MM.1S (cell line): ENCODE data around the gene TMEM108.
"Not testable (repeated sequence)": the region's sequence is repeated elsewhere in the genome, so short reads cannot be mapped to it uniquely, and the experiment has no call there.

Source experiments
- DNase-seq: peaks from one replicate; pipeline ENCODE4 v3.0.0-alpha.2; 2015
- H2AFZ ChIP-seq: fragments of 300-600 bp; sonication (generic); 2 replicates; pipeline ENCODE4 v1.6.0; 2016; ENCODE audit warnings: antibody characterized with exemption, low read length
- H3F3A ChIP-seq: fragments of 300-600 bp; sonication (generic); 2 replicates; pipeline ENCODE4 v1.6.1; 2016; ENCODE audit warnings: mild to moderate bottlenecking, antibody characterized with exemption, low read length, moderate library complexity, mixed read lengths; ENCODE audit not compliant: insufficient read depth
- H3K27ac ChIP-seq: fragments of 300-600 bp; sonication (generic); 2 replicates; pipeline ENCODE4 v1.5.1; 2016; ENCODE audit warnings: mild to moderate bottlenecking, low read length
- H3K27me3 ChIP-seq: fragments of 300-600 bp; sonication (generic); replicated peaks from 2 replicates; pipeline ENCODE4 v1.6.0; 2016; ENCODE audit warnings: low read length; ENCODE audit not compliant: insufficient read depth
- H3K36me3 ChIP-seq: fragments of 300-600 bp; sonication (generic); replicated peaks from 2 replicates; pipeline ENCODE4 v1.6.1; 2016; ENCODE audit warnings: mild to moderate bottlenecking, low read length, mixed read lengths; ENCODE audit not compliant: insufficient read depth
- H3K4me1 ChIP-seq: fragments of 300-600 bp; sonication (generic); 2 replicates; pipeline ENCODE4 v1.6.1; 2016; ENCODE audit warnings: low read length, mixed read lengths
- H3K4me2 ChIP-seq: fragments of 300-600 bp; sonication (generic); 2 replicates; pipeline ENCODE4 v1.6.0; 2016; ENCODE audit warnings: low read depth, low read length
- H3K4me3 ChIP-seq: fragments of 300-600 bp; sonication (generic); 2 replicates; pipeline ENCODE4 v1.5.1; 2016; ENCODE audit warnings: low read length, mixed read lengths
- H3K79me2 ChIP-seq: fragments of 300-600 bp; sonication (generic); 2 replicates; pipeline ENCODE4 v1.6.1; 2016; ENCODE audit warnings: mixed run types, low read length, mixed read lengths
- H3K9ac ChIP-seq: fragments of 300-600 bp; sonication (generic); 2 replicates; pipeline ENCODE4 v1.6.1; 2016; ENCODE audit warnings: low read length, mixed read lengths
- H3K9me2 ChIP-seq: fragments of 300-600 bp; sonication (generic); replicated peaks from 2 replicates; pipeline ENCODE4 v1.6.1; 2016; ENCODE audit warnings: mild to moderate bottlenecking, low read length, mixed read lengths; ENCODE audit not compliant: insufficient read depth
- H3K9me3 ChIP-seq: fragments of 300-600 bp; sonication (generic); replicated peaks from 2 replicates; pipeline ENCODE4 v1.6.1; 2016; ENCODE audit warnings: mild to moderate bottlenecking, low read length, mixed read lengths; ENCODE audit not compliant: insufficient read depth
- H4K20me1 ChIP-seq: fragments of 300-600 bp; sonication (generic); 2 replicates; pipeline ENCODE4 v1.6.1; 2016; ENCODE audit warnings: mild to moderate bottlenecking, low read length, moderate library complexity, mixed read lengths; ENCODE audit not compliant: insufficient read depth
- EZH2 ChIP-seq: fragments of 300-600 bp; sonication (generic); optimal IDR thresholded peaks from 2 replicates; pipeline ENCODE3; 2017; ENCODE audit warnings: low read depth, mild to moderate bottlenecking, antibody characterized with exemption, low read length, mixed read lengths
- EZH2phosphoT487 ChIP-seq: fragments of 300-600 bp; sonication (generic); IDR thresholded peaks from 2 replicates; pipeline ENCODE4 v1.6.1; 2018; ENCODE audit warnings: antibody characterized with exemption, low read length
- TF ChIP-seq, protein P1 (sequence below): fragments of 300-600 bp; sonication (generic); IDR thresholded peaks from 2 replicates; pipeline ENCODE4 v1.5.1; 2016; ENCODE audit warnings: antibody characterized with exemption, low read length, mixed read lengths

TMEM108 gene

DNA sequence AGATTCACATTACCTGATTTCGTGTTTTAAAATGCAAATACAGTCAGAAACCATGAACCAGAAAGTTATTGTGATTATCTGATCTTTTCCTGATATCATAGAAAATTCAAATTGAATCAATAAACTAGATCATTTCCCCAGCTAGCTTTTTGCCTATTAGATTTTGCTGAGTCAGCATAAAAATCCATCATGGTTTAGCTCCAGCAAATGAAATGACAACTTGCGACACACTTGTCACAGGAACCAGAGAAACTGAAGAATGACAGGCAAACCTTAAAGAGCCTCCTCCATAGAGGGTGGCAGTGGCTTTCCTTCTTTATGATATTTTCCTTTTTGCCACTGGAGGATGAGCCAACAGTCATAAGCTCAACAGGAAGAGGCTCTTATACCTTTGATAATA is 30.6 kb upstream of the TMEM108 start:
- H3K27ac ChIP-seq: no peak overlapping the region
- no peaks in the 10 kb centered on the region for H3K27me3 ChIP-seq
- H3F3A ChIP-seq: no peaks in the 10 kb centered on the region
- H3K9me2 ChIP-seq: no peaks in the 10 kb centered on the region
- H2AFZ ChIP-seq: no peak overlapping the region
- no peak overlapping the region for H3K4me3 ChIP-seq
- no peak for TF ChIP-seq EZH2phosphoT487
- TF ChIP-seq, protein P1, sequence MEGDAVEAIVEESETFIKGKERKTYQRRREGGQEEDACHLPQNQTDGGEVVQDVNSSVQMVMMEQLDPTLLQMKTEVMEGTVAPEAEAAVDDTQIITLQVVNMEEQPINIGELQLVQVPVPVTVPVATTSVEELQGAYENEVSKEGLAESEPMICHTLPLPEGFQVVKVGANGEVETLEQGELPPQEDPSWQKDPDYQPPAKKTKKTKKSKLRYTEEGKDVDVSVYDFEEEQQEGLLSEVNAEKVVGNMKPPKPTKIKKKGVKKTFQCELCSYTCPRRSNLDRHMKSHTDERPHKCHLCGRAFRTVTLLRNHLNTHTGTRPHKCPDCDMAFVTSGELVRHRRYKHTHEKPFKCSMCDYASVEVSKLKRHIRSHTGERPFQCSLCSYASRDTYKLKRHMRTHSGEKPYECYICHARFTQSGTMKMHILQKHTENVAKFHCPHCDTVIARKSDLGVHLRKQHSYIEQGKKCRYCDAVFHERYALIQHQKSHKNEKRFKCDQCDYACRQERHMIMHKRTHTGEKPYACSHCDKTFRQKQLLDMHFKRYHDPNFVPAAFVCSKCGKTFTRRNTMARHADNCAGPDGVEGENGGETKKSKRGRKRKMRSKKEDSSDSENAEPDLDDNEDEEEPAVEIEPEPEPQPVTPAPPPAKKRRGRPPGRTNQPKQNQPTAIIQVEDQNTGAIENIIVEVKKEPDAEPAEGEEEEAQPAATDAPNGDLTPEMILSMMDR: no peak
- TF ChIP-seq EZH2: no peak
- H3K36me3 ChIP-seq: no peaks in the 10 kb centered on the region
- no peaks in the 10 kb centered on the region for H3K79me2 ChIP-seq
- no peak overlapping the region for H3K4me2 ChIP-seq
- no peak overlapping the region for H3K9ac ChIP-seq
- H3K9me3 ChIP-seq: no peaks in the 10 kb centered on the region
- H3K4me1 ChIP-seq: no peaks in the 10 kb centered on the region
- no peak for DNase-seq
- no peaks in the 10 kb centered on the region for H4K20me1 ChIP-seq

DNA sequence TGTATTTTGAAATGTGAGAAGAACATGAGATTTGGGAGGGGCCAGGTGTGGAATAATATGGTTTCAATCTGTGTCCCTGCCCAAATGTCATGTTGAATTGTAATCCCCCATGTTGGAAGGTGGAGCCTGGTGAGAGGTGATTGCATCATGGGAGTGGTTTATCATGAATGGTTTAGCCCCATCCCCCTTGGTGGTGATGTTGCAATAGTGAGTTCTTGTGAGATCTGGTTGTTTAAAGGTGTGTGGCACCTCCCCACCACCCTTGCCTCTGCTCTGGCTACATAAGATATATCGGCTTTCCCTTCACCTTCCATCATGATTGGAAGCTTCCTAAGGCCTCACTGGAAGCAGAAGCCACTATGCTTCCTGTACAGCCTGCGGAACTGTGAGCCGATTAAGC is 23.9 kb upstream of the TMEM108 start:
- Histone ChIP-seq H3K4me2 (no peak overlapping the region), H4K20me1 (no peaks in the 10 kb centered on the region), H3F3A (no peaks in the 10 kb centered on the region), H3K79me2 (no peaks in the 10 kb centered on the region), H3K9me3 (no peaks in the 10 kb centered on the region), H3K9ac (no peak overlapping the region), H3K27ac (no peak overlapping the region), H2AFZ (no peak overlapping the region), H3K27me3 (no peaks in the 10 kb centered on the region), H3K4me3 (no peak overlapping the region), H3K9me2 (no peaks in the 10 kb centered on the region), H3K4me1 (no peaks in the 10 kb centered on the region), H3K36me3 (no peaks in the 10 kb centered on the region)
- no peak for DNase-seq
- TF ChIP-seq EZH2phosphoT487 (no peak), EZH2 (no peak)
- TF ChIP-seq, protein P1: no peak

DNA sequence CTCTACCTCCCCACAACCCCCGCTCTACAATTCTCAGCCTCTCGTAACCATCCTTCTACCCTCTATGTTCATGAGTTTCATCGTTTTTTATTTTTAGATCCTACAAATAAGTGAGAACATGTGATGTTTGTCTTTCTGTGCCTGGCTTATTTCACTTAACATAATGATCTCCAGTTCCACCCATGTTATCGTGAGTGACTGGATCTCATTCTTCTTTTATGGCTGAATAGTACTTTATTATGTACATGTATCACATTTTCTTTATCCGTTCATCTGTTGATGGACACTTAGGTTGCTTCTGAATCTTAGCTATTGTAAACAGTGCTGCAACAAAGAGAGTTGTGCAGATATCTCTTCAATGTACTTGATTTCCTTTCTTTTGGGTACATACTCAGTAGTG is 22.6 kb upstream of the TMEM108 start:
- H3K9me2 ChIP-seq, H2AFZ ChIP-seq, DNase-seq, H3K9ac ChIP-seq, H3K36me3 ChIP-seq, H3K4me2 ChIP-seq, H3K27me3 ChIP-seq, H3F3A ChIP-seq, H3K9me3 ChIP-seq, H3K4me3 ChIP-seq, H3K79me2 ChIP-seq, H4K20me1 ChIP-seq, H3K27ac ChIP-seq, H3K4me1 ChIP-seq: not testable (repeated sequence)

DNA sequence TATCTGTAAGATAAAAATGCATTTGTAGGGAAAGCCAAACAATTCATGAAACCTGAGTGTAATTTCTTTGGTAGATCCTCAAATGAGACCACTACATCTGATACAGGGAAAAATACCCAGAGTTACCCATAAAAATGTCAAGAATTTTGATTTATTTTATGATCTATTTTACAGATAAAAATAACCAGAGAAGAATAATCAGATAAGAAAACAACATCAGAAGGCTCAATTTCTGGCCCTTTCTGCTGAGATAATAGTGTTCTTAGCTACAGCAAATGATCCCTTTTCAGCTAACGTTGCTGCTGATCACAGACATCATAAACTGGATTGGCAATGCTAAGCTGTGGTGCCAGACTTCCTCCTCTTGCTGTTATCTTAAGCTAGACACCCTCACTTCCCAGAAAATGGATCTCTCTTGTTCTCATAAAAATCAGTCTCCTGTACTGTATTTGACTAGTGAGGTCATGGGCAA is 21.3 kb upstream of the TMEM108 start:
- Histone ChIP-seq H3K9ac (no peak overlapping the region), H3K79me2 (no peaks in the 10 kb centered on the region), H4K20me1 (no peaks in the 10 kb centered on the region), H3K27ac (no peak overlapping the region), H3K4me2 (no peak overlapping the region), H3K36me3 (no peaks in the 10 kb centered on the region), H3F3A (no peaks in the 10 kb centered on the region), H2AFZ (no peak overlapping the region), H3K9me2 (no peaks in the 10 kb centered on the region), H3K4me3 (no peak overlapping the region), H3K9me3 (no peaks in the 10 kb centered on the region), H3K27me3 (no peaks in the 10 kb centered on the region), H3K4me1 (no peaks in the 10 kb centered on the region)
- no peak for TF ChIP-seq EZH2
- TF ChIP-seq, protein P1: no peak
- TF ChIP-seq EZH2phosphoT487: no peak
- DNase-seq: no peak
